HG02678 (cell line): Measurements from ENCODE around the gene WASL.
"Not testable (repeated sequence)": the region's sequence is repeated elsewhere in the genome, so short reads cannot be mapped to it uniquely, and the experiment has no call there.

Experiments used
- ATAC-seq: cut with Tn5 transposase; IDR thresholded peaks from one replicate; pipeline ENCODE4 v1.9.1; 2021; ENCODE audit warnings: mild to moderate bottlenecking, moderate library complexity; ENCODE audit not compliant: unreplicated experiment

The WASL gene

GRCh38 chr7:123737168-123737674, 11.6 kb downstream of the WASL start:
- not testable (repeated sequence) for ATAC-seq

GRCh38 chr7:123735539-123735938, 13.3 kb downstream of the WASL start:
- no peak for ATAC-seq

- no peak for ATAC-seq
Measured at GRCh38 chr7:123734498-123734897, 14.3 kb downstream of the WASL start.

DNA sequence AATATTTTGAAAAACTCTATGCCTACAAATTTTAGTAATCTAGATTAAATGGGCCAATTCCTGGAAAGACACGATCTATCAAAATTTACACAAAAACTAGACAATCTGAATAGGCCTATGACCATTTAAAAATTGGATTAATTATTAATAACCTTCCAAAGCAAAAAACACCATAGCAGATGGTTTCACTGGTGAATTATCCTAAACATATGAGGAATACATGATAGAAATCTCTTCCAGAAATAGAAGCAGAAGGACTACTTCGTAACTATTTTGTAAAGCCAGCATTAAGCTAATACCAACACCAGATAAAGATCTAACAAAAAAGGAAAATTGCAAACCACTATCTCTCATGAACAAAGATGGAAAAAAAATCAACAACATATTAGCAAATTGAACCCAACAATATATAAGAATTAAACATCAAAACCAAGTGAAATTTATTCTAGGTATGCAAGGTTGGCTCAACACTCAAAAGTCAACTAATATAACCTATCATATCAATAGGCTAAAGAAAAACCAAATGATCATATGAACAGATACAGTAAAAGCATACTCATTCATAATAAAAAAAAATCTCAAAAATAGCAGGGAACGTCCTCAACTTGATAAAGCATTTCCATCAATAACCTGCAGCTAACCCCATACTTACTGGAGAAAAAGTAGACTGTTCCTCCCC, 16.3 kb downstream of the WASL start:
- no peak for ATAC-seq

- no peak for ATAC-seq
Measured at GRCh38 chr7:123729218-123729578, 19.6 kb downstream of the WASL start.

- ATAC-seq, result no peak
Measured at GRCh38 chr7:123727071-123727837, 21.5 kb downstream of the WASL start.

DNA sequence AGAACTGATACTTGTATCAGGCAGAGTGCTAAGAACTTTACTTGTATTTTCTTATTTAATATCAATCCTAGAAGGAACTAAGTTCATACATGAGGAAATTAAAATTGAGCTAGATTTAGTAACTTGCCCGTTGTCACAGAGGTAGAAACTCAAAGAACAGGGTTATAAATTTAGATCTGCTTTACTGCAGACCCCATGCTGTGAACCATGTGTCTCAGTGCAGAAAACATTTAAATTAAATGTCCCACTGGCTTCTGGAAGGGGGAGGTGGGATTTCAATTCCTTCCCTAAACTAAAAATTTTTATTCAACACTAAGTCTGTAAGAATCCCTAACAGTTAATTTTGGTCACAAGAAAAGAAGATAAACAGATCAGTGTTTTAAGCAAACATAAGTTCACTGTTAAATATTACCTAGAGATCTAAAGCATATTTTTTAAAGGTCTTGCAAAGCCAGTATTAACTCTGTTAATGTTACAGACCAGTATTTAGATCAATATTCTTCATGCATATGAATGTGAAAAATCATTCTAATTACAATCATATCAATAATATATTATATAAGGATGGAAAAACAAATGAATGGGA, 23.1 kb downstream of the WASL start:
- ATAC-seq, result no peak

DNA sequence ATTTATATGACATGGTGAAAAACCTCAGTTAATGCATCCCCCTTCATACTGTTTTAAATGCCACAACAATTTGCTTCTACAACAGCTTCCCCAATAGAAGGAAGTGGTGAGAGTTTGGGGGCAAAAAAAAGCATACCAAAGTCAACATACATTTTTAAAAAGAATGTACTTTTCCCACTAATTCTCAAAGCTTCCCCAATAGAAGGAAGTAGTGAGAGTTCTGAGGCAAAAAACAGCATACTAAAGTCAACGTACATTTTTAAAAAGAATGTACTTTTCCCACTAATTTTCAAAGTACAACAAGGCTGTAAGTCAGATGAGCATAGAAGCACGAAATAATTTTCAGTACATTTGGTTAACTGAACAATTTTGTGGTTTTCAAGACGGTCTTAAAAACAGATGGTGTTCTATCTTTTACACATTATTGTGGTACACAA, 24.0 kb downstream of the WASL start:
- no peak for ATAC-seq

DNA sequence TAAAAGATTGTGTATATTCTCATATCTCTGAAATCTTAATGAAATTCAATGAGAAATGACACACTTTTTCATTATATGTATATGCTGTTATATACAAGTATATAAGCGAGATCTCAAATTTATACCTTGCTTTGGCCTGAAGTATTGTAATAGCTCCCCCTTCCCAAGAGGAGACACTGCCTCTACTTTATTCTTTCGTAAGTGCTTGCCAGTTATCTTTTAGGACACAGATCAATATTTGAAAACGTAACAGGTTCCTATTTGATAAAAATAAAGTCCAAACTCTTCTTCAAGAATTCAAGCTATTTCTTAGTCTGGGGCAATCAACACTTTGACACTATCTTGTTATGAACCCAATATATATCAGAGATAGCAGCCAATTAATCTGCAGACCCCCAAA, 24.9 kb downstream of the WASL start:
- no peak for ATAC-seq

- ATAC-seq, result not testable (repeated sequence)
Measured at GRCh38 chr7:123720527-123720926, 28.3 kb downstream of the WASL start.

- no peak for ATAC-seq
Measured at GRCh38 chr7:123719197-123719721, 29.5 kb downstream of the WASL start.

DNA sequence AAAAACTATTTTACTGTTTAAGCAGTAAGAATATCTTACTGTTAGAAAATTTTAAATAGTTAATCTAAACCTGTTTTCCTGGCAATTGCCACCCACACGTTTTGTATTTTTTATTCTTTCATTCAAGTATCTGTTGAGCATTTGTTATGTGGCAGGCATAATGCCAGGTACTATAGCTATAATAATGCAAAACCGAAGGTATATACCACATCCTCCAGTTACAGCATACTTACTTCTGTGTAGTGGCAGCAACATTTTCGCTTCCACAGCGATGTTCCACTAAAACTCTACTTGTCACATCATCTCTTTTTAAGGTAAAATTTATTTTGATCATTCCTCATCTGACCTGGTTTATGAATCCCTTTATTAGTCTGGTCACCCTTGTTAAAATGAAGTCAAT, 30.0 kb downstream of the WASL start:
- ATAC-seq, result no peak

- ATAC-seq, result no peak
Measured at GRCh38 chr7:123717689-123718088, 31.1 kb downstream of the WASL start.

DNA sequence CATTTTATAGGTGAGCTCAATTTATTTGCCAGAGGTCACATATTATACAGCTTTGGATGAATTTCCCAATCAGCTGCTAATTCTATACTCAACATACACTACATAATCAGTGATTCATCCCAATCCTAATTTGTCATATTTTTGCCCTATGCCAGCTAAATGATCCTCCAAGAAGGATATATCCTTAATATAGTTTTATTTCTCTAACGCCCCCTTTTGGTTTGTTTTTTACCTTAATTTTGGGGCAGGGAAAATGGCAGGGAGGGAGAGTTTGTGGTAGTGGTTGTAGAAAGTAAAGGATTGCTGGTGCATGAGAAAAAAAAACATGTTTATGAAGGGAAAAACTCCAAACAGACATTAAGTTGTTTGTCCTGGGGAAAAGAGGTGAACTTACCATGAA, 31.9 kb downstream of the WASL start:
- ATAC-seq, result no peak

- ATAC-seq, result no peak
Measured at GRCh38 chr7:123715799-123716198, 33.0 kb downstream of the WASL start.

DNA sequence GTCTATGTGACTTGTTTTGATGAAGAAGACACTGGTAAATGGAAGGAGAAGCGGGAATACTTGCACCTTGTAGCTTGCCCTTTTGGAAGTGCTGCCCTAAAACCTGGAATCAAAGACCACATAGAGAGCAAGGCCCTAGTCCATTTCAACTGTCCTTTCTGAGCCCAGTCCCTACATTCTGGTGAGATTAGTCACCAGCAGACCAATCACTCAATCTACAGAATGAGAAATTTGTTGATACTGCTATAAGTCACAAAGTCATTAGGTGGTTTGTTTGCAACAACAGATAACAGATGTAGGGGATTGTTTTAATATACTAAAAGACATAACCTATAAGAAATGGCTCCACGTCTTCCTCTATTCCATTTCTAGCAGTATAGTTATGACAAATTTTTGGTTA, 33.6 kb downstream of the WASL start:
- ATAC-seq, result no peak

DNA sequence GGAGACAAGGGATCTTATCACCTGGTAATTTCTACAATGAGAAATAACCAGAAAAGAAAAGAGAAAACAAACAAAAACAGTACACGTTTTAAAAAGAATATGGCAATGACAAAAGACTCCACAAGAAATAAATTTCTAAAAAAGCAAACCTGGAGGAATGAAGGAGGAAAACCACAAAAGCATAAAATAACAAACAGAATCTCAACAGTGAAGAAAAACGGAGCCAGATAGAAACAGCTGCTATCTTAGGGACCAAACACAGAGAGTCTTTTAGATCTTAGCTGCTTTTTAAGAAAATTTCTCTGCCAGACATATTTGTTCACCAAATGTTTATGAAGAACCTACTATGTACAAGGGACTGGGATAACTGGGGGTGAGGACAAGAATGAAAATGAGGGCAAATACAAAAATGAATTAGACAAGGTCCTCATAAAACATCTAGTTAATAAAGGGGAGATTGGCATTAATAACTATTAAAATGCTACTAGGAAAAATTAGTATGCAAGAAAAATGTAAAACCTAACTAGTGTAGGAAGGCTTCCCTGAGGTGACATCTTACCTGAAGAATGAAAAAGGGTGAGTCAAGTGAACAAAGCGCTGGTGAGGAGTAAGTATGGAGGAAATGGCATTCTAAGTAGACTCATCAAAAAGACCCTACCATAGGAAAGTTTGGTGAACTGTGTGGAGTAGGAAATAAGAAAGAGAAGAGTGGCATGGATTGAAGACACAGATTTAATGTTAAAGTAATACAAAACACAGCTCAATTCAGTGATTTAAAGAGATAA, 34.3 kb downstream of the WASL start:
- ATAC-seq, result no peak

- ATAC-seq, result no peak
Measured at GRCh38 chr7:123712619-123713018, 36.2 kb downstream of the WASL start.

GRCh38 chr7:123711832-123712293, 36.9 kb downstream of the WASL start:
- ATAC-seq, result no peak

DNA sequence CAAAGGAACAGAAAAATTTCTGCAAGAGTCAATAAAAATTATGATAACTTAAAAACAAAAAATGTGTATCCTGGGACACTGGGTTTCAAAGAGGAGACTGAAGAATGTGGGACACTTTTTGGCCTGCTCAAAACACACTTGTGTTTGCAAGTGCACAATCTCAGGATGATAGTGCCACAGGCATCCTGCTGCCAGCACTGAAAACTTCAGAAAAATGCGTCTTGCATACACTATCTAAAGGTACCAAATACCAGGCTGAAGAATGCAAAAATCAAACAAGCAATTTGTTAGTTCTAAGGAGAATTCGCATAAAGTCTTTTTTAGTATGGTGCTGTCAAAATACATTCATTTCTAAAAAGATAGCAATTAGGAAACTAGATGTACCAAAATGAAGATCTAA, 38.1 kb downstream of the WASL start:
- no peak for ATAC-seq

GRCh38 chr7:123709525-123709924, 39.3 kb downstream of the WASL start:
- ATAC-seq, result no peak
